ENCODE measurements around the gene FAM20A. TPM values are rescaled to one million over a fixed set of nuclear protein-coding genes. Genes with fewer than 3 reads are reported as not detected.

The FAM20A gene
- total RNA-seq, 4 donors from 2014 or later = 13.1 to 55.8 (median 15.1) TPM

GRCh38 chr17:68559316-68559715, 41.9 kb downstream of the FAM20A start:
- DNase-seq (ENCODE audit: low spot score) (no peak), ATAC-seq (ENCODE audit: low FRiP score) (no peak)
- no peak for TF ChIP-seq CTCF (IDR thresholded peaks at IDR 0.05)

DNA sequence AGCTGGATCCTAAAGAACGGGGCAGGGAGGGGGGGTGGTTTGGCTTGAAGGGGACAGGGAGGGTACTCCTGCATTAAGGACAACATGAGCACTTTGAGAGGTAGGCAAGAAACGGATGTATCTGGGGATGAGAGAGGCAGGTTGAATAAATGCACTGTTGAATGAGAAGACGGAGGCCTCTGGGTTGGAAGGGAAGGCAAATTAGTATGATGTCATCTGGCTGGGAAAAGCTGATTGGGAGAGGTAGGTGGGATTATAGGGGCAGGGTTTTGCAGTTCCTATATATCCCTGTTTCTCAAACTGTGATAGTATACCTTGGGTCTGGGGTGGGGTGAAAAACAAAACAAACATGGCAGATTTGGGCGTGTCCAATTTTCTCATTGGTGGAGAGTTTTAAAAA, 44.6 kb downstream of the FAM20A start:
- no peak for TF ChIP-seq CTCF (IDR thresholded peaks at IDR 0.05)

DNA sequence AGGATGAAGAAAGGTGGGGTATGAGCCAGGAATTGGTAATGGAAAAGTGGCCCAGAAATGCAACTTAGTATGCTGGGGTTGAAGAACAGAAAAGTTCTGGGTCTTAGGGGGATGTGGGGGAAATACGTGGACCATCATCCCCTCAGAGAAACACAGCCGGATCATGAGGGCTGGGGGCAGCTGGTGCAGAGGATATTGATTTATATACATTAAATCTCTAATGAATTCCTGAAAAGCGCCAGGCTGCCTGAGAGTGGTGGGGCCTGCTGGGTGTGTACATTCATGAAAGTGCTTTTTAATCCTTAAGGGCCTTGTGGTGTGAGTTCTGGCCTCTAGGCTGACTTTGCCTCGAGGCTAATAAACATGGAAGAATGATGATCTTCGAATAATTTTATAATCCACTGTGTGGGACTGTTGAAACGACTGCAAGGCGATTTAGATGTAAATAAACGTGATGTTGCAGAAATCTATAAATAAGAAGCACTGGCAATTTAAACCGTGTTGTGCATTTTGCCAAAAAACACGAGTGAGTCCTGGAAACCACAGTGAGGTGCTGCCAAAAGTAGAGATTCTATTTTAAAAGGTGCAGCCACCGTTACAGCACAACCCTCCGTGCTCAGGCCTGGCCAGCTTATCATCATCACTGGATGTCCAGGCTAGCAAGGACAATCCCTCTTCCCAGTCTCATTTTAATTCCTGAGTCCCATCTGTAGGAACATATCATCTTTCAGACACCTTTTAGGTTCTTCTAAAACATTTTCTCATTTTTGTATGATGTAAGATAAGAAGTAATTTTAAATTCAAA, 56.9 kb downstream of the FAM20A start:
- no peak for TF ChIP-seq CTCF (IDR thresholded peaks at IDR 0.05)
- ATAC-seq (ENCODE audit: low FRiP score) (no peak), DNase-seq (ENCODE audit: low spot score) (no peak)

More for the DNA sequence above, 44.6 kb downstream of the FAM20A start:
- ATAC-seq (ENCODE audit: low FRiP score) (no peak), DNase-seq (ENCODE audit: low spot score) (no peak)

DNA sequence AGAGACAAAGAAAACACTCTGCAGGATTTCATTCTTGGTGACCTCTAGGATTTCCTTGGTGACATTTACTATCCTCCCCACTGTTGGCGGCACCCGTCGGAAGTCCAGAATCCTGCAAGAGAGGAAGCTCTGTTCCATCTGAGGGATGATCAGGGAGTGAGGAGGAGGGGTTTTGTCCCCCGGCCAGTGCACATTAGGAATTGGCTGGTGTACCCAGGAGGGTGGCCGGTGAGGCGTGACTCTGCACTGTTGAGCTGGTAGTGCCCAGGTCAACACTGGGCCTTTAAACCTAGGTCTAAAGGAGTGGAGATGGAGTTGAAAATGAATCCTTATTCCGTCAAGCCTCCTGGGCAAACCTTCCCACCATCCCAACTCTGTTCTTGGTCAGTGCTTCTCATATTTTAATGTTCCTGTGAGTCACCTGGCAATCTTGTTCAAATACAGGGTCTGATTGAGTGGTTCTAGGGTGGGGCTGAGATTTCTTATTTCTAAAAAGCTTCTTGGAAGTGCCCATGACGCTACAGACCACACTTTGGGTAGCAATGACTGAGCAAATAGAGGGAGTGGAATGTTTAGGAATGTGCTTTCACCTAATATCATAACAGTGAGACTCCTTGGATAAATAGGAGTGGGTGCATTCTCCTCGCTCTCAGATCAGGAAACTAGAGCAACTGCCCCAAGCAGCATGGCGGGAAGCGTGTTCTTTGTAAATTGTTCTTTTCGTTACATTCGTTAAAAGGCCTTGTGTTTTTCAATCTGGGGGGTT, 58.3 kb downstream of the FAM20A start:
- no peak for TF ChIP-seq CTCF (IDR thresholded peaks at IDR 0.05)
- DNase-seq (ENCODE audit: low spot score) (no peak), ATAC-seq (ENCODE audit: low FRiP score) (no peak)

DNA sequence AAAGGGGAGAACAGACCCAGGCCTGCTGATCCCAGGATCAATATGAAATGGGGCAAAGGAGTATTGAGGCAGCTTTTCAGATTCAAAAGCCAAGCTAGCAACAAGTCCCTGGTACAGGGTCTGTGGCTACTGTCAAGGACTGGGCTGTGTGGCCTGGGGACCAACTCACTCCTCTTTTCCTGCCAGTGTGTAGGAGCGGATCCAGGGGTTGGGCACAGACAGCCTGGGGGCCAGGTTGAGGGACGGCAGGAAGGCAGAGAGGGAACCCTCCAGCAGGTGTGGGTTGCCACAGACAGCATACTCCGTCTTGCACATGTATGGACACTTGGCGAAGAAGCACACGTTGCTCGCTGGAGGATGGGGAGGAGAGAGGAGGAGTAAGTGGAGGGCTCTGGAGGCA, 59.4 kb downstream of the FAM20A start:
- DNase-seq (ENCODE audit: low spot score) = no peak
- no peak for ATAC-seq (ENCODE audit: low FRiP score)

DNA sequence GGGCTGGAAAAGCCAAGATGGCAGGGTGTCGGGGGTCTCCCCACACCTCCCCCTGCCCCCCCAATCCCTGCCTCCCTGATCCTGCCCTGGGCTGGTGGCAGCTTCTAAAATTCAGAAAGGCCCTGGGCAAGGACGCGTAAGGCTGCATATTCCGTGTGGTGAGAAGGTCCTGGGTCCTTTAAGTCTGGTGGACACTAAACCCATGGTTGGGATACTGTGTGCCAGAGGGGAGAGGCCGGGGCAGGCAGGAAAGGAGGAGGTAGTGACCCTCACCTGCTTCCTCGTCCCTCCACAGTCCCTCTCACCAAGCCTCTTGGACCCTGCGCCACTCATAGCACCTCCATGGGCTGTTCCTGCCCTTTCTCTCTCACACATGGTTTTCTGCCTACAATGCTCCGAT, 60.2 kb downstream of the FAM20A start:
- ATAC-seq (ENCODE audit: low FRiP score) (no peak), DNase-seq (ENCODE audit: low spot score) (no peak)
- no peak for TF ChIP-seq CTCF (IDR thresholded peaks at IDR 0.05)

More for the DNA sequence above, 59.4 kb downstream of the FAM20A start:
- no peak for TF ChIP-seq CTCF (IDR thresholded peaks at IDR 0.05)
